HS-5 (cell line): ENCODE results near the gene PNRC2.
"Not testable (repeated sequence)": the region's sequence is repeated elsewhere in the genome, so short reads cannot be mapped to it uniquely, and the experiment has no call there.

Experiments used
- DNase-seq: peaks from one replicate; pipeline ENCODE4 v3.0.0-alpha.2; 2012; ENCODE audit warnings: low read depth

Gene PNRC2

GRCh38 chr1:23992011-23992410 is 32.4 kb downstream of the PNRC2 start:
- not testable (repeated sequence) for DNase-seq

DNA sequence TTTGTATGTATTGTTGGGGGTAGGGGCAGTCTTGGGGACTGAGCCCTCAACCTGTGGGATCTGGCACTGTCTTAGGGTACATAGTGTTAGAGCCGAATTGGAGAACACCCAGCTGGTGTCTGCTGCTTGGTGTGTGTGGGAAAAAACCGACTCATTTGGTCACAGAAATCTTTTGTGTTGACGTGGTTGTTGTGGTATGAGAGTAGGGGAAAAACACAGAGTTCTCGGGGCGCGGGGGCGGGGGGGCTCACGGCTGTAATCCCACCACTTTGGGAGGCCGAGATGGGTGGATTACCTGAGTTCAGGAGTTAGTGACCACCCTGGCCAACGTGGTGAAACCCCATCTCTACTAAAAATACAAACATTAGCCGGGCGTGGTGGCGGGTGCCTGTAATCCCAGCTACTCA is 35.8 kb downstream of the PNRC2 start:
- no peak for DNase-seq

DNA sequence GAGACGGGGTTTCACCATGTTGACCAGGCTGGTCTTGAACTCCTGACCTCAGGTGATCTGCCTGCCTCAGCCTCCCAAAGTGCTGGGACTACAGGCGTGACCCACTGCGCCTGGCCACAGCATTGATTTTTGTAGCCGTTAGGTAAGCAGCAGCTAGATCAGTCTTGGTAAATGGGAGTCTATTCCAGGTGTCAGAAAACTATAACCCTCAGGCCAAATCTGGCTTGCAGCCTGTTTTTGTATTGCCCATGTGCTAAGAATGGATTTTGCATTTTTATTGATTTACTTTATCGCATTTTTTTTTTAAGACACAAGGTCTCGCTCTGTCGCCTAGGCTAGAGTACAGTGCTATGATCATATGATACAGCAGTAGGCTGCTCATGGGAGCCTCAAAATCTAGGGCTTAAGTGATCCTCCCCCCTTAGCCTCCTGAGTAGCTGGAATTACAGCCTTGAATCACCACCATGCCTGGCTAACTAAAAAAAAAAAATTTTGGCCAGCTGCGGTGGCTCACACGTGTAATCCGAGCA is 37.1 kb downstream of the PNRC2 start:
- DNase-seq: no peak

DNA sequence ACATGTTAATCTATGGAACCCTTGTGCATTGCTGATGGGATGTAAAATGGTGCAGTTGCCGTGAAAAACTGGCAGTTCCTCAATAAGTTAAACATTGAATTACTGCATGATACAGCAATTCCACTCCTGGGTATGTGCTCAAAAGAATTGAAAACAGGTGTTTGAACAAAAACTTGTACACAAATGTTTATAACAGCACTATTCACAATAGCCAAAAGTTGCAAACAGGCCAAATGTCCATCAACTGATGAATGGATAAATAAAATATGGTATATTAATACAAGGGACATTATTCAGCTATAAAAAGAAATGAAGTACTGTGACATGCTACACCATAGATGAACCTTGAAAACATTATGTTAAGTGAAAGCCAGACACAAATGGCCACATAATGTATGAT is 38.2 kb downstream of the PNRC2 start:
- DNase-seq: no peak

- DNase-seq: no peak
Observed at GRCh38 chr1:23999156-23999671, 39.6 kb downstream of the PNRC2 start.

DNA sequence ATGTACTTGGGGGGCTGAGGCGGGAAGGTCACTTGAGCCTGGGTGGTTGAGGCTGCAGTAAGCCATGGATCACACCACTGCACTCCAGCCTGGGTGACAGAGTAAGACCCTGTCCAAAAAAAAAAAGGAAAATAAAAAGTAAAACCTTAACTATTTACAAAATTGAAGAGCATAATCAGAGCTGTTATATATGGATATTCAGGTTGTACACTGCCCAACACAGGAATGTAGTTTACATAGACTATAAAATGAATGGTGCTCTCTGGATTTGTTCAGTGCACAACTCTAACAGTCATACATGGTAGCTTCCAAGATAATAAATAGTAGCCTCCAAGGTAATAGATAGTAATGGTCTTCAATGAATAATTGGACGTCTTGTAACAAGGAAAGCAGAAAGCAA is 43.1 kb downstream of the PNRC2 start:
- no peak for DNase-seq

DNA sequence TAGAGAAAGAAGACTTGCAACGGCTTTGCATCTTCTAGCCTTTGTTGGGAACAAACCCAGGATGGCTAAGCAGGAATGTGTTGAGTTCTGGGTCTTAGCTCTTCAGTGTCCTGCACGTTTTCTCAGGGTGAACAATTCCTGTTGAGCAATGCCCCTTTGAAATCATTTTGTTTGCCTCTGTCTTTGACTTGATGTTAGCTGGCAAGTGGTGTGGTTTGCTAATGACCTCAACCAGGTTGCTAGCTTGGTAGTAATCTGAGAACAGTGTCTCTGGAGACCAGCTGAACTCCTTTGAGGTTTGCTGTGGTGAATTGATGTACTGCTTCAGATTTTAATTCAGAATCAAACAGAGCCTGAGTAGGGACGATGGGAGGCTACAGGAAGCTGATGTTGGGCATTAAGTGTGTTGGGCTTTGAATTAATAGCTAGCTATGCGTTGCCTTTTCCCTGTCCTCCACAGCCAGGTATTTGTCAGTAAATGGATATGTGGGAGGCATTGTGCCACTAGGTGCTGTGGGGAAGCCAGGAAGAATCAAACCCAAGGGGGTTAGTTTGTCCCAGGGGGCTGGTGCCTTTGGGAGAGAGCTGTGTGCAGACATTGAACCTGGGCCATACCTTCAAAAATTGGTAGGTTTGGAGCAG is 43.8 kb downstream of the PNRC2 start:
- DNase-seq: no peak

GRCh38 chr1:24004132-24004531 is 44.5 kb downstream of the PNRC2 start:
- no peak for DNase-seq

DNA sequence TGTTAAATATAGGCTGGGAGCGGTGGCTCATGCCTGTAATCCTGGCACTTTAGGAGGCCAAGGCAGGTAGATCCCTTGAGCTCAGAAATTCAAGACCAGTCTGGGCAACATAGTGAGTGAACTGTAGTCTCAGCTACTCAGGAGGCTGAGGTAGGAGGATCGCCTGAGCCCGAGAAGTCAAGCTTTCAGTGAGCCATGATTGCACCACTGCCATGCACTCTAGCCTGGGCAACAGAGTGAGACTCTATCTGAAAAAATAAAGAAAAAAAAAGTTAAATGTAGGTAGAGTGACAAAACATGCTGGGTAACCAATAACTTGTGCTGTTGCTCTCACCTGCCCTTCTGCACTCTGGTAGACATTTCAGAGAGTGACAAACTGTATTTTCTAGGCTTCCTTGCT is 45.5 kb downstream of the PNRC2 start:
- no peak for DNase-seq

DNA sequence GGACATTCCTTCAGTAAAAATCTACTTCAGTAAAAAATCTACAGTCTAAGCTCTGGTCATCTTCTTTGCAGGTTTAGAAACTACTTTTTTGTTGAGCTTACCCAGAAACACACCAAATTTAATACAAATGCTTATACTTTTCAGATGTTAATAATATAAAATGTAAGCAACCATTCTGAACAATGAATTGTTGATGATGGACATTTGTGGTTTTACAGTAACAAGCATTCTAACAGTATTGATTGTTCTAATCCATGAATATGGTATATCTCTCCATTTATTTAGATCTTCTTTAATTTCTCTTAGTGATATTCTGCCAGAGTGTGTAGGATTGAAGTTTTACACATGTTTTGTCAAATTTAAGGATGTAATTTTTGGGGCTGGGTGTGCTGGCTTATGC is 47.5 kb downstream of the PNRC2 start:
- no peak for DNase-seq

- DNase-seq: not testable (repeated sequence)
Observed at GRCh38 chr1:24008574-24009184, 49.1 kb downstream of the PNRC2 start.

DNA sequence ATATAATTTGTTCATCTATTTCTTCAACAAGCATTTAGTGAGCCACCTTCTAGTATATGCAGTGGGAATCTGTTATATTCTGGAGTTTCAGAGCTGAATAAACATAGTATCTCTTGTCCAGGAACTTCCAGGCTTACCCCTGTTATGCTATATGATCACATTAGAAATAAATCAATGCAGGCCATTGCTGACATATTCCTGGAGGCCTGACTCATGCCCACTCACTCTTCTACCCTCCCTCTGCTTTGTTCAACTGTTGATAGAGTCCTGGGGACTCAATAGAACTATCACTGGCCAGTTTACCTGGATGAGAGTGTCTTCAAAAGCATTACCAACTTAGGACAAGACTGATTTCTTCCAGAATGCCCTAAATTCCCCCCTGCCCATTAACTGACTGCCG is 49.8 kb downstream of the PNRC2 start:
- DNase-seq: peak; percentile 71

DNA sequence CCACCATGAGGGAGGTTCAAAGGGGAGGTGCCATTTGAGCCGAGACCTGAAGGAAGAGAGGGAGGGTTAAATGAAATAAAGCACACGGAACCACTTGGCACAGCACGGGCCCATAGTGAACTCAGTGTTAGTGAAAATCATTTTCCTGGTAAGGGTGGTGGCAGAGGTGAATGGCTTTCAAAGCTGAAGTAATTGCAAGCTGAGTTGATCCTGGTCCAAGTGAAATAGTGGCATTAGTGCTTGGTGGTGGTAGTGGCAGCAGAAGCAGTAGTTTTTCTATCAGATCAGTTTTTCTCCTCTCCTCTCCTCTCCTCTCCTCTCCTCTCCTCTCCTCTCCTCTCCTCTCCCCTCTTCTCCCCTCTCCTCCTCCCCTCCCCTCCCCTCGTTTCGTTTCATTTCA is 51.0 kb downstream of the PNRC2 start:
- no peak for DNase-seq

DNA sequence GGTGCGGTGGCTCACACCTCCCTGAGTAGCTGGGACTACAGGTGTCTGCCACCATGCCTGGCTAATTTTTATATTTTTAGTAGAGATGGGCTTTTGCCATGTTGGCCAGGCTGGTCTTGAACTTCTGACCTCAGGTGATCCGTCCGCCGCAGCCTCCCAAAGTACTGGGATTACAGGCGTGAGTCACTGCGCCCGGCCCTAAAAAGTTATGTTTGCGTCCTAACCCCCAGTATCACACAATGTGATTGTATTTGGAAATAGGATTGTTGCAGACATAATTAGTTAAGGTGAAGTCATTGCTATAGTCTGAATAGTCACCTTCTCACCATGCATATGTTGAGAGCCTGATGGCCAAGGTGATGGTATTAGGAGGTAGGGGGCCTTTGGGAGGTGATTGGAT is 53.2 kb downstream of the PNRC2 start:
- not testable (repeated sequence) for DNase-seq
